ENCODE results near the gene CLNS1A. TPM values are rescaled to one million over a fixed set of nuclear protein-coding genes. Genes with fewer than 3 reads are reported as not detected.

The CLNS1A gene
- total RNA-seq, 1 donor from 2014 or later = 221 TPM

- no peak for FAIRE-seq
- Histone ChIP-seq H3K27me3 (ENCODE audit: control insufficient read depth, insufficient read depth, low read length) (no peaks in the 10 kb centered on the region), H3K36me3 (ENCODE audit: control insufficient read depth, insufficient read depth, low read length) (peaks cover 7% of the 10 kb centered on the region), H3K4me3 (ENCODE audit: low read depth, low read length) (no peak overlapping the region)
- no peak for TF ChIP-seq CTCF (IDR thresholded peaks at IDR 0.05; ENCODE audit: insufficient read depth, low read length, severe bottlenecking)
- DNase-seq (ENCODE audit: low read depth) = no peak
These were observed 31.2 kb upstream of the CLNS1A start for GRCh38 chr11:77668760-77669159.

- peaks cover 7% of the 10 kb centered on the region for H3K36me3 ChIP-seq (ENCODE audit: control insufficient read depth, insufficient read depth, low read length)
- DNase-seq (ENCODE audit: low read depth) = no peak
- no peaks in the 10 kb centered on the region for H3K27me3 ChIP-seq (ENCODE audit: control insufficient read depth, insufficient read depth, low read length)
- H3K4me3 ChIP-seq (ENCODE audit: low read depth, low read length) = no peak overlapping the region
- no peak for TF ChIP-seq CTCF (IDR thresholded peaks at IDR 0.05; ENCODE audit: insufficient read depth, low read length, severe bottlenecking)
- no peak for FAIRE-seq
These were observed 27.8 kb upstream of the CLNS1A start for GRCh38 chr11:77665240-77665965.

DNA sequence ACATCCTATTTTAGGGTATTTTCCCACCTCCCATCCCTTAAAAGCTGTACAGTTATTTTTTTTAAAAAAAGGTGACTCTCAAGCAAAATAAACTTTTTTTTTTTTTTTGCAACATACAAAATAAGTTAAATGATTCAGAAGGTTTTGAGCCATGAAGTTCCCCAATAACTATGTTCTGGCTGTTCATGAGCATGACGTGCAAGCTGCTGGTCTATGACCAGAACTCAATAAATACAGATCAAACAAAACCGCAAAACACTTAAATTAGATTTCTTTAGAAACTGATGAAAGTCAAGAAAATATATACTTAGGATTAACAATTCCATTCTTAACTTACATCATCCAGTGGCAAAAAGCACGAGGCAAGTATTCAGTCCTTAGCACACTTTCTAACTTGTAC is 24.1 kb upstream of the CLNS1A start:
- no peak for TF ChIP-seq CTCF (IDR thresholded peaks at IDR 0.05; ENCODE audit: insufficient read depth, low read length, severe bottlenecking)
- no peaks in the 10 kb centered on the region for H3K36me3 ChIP-seq (ENCODE audit: control insufficient read depth, insufficient read depth, low read length)
- H3K27me3 ChIP-seq (ENCODE audit: control insufficient read depth, insufficient read depth, low read length) = no peaks in the 10 kb centered on the region
- DNase-seq (ENCODE audit: low read depth) (no peak), FAIRE-seq (no peak)
- no peak overlapping the region for H3K4me3 ChIP-seq (ENCODE audit: low read depth, low read length)

GRCh38 chr11:77660947-77661346 is 23.4 kb upstream of the CLNS1A start:
- H3K36me3 ChIP-seq (ENCODE audit: control insufficient read depth, insufficient read depth, low read length) = no peaks in the 10 kb centered on the region
- DNase-seq (ENCODE audit: low read depth) = peak; percentile 69
- no peak overlapping the region for H3K4me3 ChIP-seq (ENCODE audit: low read depth, low read length)
- H3K27me3 ChIP-seq (ENCODE audit: control insufficient read depth, insufficient read depth, low read length) = no peaks in the 10 kb centered on the region
- no peak for FAIRE-seq
- no peak for TF ChIP-seq CTCF (IDR thresholded peaks at IDR 0.05; ENCODE audit: insufficient read depth, low read length, severe bottlenecking)

DNA sequence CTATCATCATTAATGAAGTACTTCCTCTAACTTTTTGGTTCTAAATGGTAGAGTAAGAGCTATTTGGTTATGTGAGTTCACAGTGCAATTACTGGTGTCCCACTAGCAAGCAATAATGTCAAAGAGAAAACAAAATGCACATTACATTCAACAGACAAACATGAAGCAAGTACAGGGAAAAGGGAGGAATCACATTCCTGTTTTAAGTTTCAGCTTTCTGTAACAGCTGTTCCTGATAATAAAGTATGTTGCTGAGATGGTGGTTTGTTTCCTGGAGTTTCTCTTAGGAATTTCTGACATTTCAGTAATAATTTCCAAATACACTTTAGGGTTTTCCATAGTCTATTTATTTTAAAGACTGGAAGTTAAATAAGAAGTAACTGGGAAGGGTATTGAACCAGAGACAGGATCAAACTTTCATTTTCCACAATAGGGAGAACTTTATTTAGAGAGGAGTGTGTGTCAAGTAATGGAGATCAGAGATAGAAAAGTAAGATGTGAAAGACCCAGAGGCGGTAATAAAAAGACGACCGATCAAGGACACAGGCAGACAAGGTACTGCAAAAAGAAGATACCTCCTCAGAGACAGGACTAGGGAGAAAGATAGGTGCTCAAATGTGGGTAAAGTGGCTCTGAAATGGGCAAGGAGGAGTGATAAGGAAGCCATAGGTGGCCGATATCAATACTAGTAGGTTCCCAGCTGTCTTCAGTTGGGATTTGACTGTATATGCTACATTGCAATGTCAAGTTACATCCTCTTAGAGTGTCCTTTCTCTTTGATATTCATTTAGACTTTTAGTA is 20.8 kb upstream of the CLNS1A start:
- FAIRE-seq (no peak), DNase-seq (ENCODE audit: low read depth) (peak; percentile 15)
- no peak for TF ChIP-seq CTCF (IDR thresholded peaks at IDR 0.05; ENCODE audit: insufficient read depth, low read length, severe bottlenecking)
- no peaks in the 10 kb centered on the region for H3K36me3 ChIP-seq (ENCODE audit: control insufficient read depth, insufficient read depth, low read length)
- no peaks in the 10 kb centered on the region for H3K27me3 ChIP-seq (ENCODE audit: control insufficient read depth, insufficient read depth, low read length)
- H3K4me3 ChIP-seq (ENCODE audit: low read depth, low read length) = no peak overlapping the region
